Activated naive CD4-positive, alpha-beta T cell (primary cell): ENCODE data around the gene HS1BP3.

Experiments
- DNase-seq, 4 experiments: peaks; one replicate each; lab custom pipeline; 2025; lab: John Stamatoyannopoulos, UW

HS1BP3 gene

DNA sequence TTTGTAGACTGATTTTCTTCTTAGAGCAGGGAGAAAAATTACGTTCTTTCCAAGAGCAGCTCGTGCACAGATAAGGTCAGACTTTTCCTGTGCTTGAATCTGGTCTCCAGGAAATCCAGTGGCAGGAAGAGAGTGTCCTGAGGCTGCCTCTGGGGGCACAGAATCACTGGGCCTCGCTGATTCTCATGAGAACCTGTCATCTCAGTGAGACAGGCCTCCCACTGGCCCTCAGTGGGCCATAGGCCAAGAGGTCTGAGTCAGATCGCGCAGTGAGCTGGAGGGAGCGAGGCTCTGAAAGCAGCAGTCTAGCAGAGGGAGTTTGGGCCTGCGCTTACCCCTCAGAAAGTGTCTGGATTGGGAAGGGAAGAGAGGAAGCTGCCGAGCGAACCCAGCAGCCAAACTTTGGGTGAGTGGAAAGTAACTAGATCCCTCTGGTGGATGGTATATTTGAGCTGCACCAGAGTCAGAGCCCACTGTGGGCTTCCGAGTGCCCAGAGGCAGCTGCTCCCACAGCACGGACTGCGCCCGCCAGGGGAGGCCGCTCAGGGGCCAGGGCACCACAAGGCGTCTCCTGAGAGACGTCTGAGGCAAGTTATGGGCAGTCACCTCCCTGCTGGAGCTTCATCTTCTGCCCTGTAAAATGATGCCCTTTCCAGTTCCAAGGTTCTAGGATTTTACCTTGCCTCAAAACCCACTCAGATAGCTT is 24.2 kb upstream of the HS1BP3 start:
- no peak for DNase-seq

- no peak for DNase-seq
Measured at GRCh38 chr2:20674309-20674965, 23.5 kb upstream of the HS1BP3 start.

DNA sequence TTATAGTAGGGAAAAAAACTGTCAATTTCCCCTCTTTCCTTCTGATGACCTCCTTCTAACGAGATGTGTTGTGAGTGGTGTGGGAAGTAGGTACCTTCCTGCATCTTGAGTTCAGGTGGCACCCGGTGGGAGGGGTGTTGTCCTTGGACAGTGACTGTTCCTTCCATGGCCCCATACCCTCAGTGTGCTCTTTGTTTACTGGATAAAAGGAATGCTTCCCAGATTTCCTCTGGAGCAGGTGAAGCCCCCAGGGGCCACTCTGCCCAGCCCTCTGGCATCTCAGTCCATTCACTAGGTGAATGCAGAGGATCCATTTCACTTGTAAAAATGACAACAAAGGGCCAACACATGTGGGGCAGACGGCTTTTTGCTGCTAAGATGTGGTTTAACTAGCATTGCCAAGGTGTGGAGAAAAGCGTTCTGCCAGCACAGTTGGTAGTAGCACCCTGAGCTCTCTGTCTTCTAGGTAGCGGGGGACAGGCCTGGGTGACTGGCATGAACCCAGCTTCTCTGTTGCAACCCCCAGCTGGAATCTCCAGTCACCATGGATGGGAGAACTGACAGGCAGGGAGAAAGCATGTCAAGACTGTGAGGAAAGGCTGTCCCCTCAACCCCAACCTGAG is 22.9 kb upstream of the HS1BP3 start:
- no peak for DNase-seq

GRCh38 chr2:20672201-20672951 is 21.5 kb upstream of the HS1BP3 start:
- DNase-seq: no peak

GRCh38 chr2:20671736-20672080 is 20.8 kb upstream of the HS1BP3 start:
- DNase-seq: no peak

DNA sequence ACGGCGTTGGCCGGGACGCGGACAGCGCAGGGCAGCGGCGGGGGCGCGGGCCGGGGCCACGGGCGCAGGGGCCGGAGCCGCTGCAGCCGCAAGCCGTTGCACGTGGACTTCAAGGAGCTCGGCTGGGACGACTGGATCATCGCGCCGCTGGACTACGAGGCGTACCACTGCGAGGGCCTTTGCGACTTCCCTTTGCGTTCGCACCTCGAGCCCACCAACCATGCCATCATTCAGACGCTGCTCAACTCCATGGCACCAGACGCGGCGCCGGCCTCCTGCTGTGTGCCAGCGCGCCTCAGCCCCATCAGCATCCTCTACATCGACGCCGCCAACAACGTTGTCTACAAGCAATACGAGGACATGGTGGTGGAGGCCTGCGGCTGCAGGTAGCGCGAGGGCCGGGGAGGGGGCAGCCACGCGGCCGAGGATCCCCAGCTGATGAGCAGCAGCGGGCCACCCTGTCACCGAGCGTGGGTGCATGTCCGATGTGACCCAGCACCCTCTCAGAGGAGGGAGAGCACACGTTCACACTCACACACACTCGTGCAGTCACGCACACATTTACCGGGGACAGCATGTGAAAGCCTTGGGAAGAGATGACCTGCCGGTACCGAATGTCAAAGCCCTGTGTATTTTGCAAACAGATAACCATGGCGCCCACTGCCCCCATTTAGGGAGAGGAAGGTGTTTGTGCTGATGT is 20.3 kb upstream of the HS1BP3 start:
- no peak for DNase-seq

- DNase-seq: no peak
Measured at GRCh38 chr2:20670315-20671035, 19.6 kb upstream of the HS1BP3 start.

DNA sequence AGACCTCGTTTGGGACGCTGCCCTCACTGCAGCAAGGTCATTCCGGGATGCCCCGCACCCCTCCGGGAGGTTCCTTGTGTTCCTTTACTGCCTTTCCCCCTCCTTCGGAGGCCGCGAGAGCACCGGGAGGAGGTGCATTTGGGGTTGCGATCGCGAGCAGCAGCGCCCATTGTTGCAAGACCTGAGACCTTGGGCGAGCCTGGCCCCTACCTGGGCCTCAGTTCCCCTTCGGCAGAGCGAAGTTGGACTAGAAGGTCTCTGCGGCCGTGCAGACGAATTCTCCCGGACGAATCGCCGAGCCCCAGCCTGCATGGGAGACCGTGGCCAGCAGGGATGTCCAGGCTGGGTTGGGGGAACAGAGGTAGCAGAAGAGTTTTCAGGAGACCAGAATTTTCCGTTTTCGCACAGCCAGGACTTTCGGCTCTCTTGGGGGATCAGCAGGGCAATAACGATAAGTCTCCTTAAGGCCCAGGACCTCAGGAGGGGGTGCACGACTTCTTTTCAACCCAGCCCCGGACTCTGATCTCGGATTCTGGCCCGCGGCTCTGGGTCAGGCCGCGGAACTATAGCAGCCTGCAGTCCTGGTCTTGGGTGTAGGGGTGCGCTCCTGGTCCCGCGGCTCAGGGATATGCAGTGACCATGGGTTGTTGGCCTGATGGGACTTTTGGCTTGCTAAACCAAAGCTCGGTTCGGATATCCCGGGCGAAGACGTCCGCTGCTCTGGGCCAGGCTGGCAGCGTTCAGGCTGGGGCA is 18.8 kb upstream of the HS1BP3 start:
- DNase-seq: no peak

GRCh38 chr2:20668871-20669475 is 18.1 kb upstream of the HS1BP3 start:
- DNase-seq: no peak

DNA sequence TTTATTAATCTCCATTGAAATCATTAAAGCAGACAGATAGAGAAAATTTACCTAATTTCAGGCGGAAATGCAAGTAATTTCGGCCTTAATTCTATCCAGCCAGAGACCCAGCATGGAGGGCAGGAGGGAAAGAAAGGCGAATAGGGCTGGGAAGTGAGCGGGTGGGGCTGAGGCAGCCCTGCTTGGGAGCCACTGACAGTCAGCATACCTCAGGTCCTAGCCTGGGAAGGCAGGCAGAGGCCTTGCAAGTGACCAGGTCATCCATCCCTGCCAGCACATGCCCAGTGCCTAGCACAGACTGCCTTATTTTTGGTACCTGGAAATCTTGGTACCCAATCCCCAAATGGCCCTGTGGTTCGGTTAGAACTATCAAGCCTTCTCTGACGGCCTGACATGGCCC is 17.6 kb upstream of the HS1BP3 start:
- no peak for DNase-seq

DNA sequence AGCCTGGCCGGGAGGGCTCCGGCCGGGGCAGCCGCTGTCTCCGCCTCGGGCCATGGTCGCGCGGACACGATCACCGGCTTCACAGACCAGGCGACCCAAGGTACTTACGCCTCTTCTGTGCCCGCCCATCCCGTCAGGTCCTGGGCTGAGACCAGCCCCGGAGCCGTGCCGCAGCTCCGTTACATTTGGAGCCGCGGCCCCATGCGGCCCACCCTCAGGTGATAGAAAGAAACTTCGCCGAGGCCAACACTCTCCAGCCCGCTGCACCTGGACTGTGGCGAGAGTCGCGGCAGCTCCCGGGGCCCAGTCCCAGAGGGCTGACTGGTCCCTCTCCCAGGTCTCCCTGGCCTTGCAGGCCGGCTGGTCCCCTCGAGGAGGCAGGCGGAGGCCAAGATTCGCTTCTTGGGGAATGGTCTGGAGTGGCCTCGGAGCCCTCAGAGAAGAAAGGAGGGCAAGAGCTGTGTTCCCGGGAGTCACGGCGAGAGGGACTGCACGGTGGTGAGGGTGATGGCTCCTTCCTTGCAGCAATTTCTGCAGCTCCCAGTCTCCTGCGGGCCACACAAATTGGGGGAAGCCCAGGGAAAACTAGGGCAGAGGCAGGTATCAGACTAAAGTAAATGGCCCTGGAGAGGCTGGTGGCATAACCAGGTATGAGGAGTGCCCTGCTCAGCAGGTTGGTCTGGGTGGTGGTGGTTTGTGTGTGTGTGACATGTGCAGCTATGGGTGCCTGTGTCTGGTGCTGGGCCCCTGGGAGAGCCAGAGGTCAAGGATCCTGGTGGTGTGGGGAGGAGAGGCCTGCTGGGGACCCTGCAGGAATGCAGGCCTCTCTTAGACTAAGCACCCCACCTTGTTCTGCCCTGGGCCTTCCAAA is 16.9 kb upstream of the HS1BP3 start:
- no peak for DNase-seq

GRCh38 chr2:20667151-20667530 is 16.2 kb upstream of the HS1BP3 start:
- DNase-seq: no peak

GRCh38 chr2:20666304-20667150 is 15.6 kb upstream of the HS1BP3 start, which contains the start of gene GDF7:
GDF7 (plus strand) TSS chr2:20667144; CDS start chr2:20667240, 96 bp downstream.
- peak in 1 of 4 experiments; percentile 6 for DNase-seq

DNA sequence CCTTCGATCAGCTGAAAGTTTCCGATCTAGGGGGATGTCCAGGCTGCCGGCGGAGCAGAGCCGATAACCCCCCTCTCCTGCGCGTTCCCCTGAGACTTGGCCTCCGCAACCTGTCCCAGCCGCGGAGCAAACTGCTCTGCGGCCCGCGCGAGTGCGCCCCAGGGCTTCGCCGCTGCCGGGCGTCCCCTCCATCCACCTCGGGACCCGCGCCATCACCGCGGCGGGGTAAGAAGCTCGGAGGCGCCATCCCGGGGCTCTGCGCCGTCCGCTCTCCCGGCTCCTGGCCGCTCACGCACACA is 15.1 kb upstream of the HS1BP3 start:
- DNase-seq: no peak

- no peak for DNase-seq
Measured at GRCh38 chr2:20665243-20666004, 14.5 kb upstream of the HS1BP3 start.

- DNase-seq: no peak
Measured at GRCh38 chr2:20664431-20665242, 13.7 kb upstream of the HS1BP3 start.

GRCh38 chr2:20664071-20664390 is 13.1 kb upstream of the HS1BP3 start:
- DNase-seq: no peak
